ENCODE results near the gene MPIG6B.
"Not testable (repeated sequence)": the region's sequence is repeated elsewhere in the genome, so short reads cannot be mapped to it uniquely, and the experiment has no call there.

MPIG6B gene

GRCh38 chr6:31707701-31708100 lies 15.5 kb upstream of the MPIG6B start:
- Histone ChIP-seq H3K27me3 (ENCODE audit: insufficient read depth, low read length) (0 out of 2 replicates have a peak, but pooled peaks cover 9% of the 10 kb centered on the region), H3K4me2 (ENCODE audit: low read length) (no peak overlapping the region), H3K79me2 (ENCODE audit: insufficient read depth, low read length) (no peaks in the 10 kb centered on the region), H4K20me1 (ENCODE audit: insufficient read depth, low read length) (no peaks in the 10 kb centered on the region), H3K9ac (ENCODE audit: low read length) (no peak overlapping the region), H3K27ac (ENCODE audit: low read depth, low read length, poor library complexity, severe bottlenecking) (no peak overlapping the region), H3K9me3 (ENCODE audit: low read length) (no peaks in the 10 kb centered on the region), H3F3A (ENCODE audit: insufficient read depth, low read length) (no peaks in the 10 kb centered on the region), H3K4me3 (ENCODE audit: low read depth, low read length, poor library complexity, severe bottlenecking) (no peak overlapping the region), H3K36me3 (ENCODE audit: insufficient read depth, low read length) (no peaks in the 10 kb centered on the region), H3K4me1 (ENCODE audit: insufficient read depth, low read length, severe bottlenecking) (peaks cover 6% of the 10 kb centered on the region), H3K9me2 (ENCODE audit: low read depth, low read length) (no peaks in the 10 kb centered on the region), H2AFZ (ENCODE audit: low read length) (no peak overlapping the region)
- TF ChIP-seq EZH2 (IDR thresholded peaks at IDR 0.05; ENCODE audit: borderline replicate concordance, low read length), result no peak
- no peak for TF ChIP-seq CTCF (IDR thresholded peaks at IDR 0.05; ENCODE audit: low read length)

DNA sequence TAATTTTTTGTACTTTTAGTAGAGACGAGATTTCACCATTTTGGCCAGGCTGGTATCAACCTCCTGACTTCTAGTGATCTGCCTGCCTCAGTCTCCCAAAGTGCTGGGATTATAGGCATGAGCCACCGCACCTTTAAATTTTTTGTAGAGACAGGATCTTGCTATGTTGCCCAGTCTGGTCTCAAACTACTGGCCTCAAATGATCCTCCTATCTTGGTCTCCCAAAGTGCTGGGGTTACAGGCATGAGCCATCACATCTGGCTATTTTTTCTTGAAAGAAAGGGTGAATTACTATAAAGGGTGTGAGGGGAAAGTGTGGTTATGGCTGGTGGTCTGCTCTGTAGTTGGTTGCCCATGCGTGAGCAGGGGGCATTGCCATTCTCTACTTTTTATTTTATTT lies 14.9 kb upstream of the MPIG6B start:
- H3K36me3 ChIP-seq (ENCODE audit: insufficient read depth, low read length), result no peaks in the 10 kb centered on the region

DNA sequence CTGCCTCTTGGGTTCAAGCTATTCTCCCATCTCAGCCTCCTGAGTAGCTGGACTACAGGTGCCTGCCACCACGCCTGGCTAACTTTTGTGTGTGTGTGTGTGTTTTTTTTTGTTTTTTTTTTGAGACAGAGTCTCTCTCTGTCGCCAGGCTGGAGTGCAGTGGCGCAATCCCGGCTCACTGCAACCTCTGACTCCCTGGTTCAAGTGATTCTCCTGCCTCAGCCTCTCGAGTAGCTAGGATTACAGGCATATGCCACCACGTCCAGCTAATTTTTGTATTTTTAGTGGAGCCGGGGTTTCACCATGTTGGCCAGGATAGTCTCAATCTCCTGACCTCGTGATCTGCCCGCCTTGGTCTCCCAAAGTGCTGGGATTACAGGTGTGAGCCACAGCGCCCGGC lies 14.0 kb upstream of the MPIG6B start:
- H3K4me1 ChIP-seq (ENCODE audit: insufficient read depth, low read length, severe bottlenecking), result not testable (repeated sequence)

More for the DNA sequence above, 14.9 kb upstream of the MPIG6B start:
- Histone ChIP-seq H3K4me3 (ENCODE audit: low read depth, low read length, poor library complexity, severe bottlenecking) (no peak overlapping the region), H3K9me3 (ENCODE audit: low read length) (no peaks in the 10 kb centered on the region), H3K9ac (ENCODE audit: low read length) (no peak overlapping the region), H2AFZ (ENCODE audit: low read length) (no peak overlapping the region), H3K9me2 (ENCODE audit: low read depth, low read length) (no peaks in the 10 kb centered on the region), H4K20me1 (ENCODE audit: insufficient read depth, low read length) (no peaks in the 10 kb centered on the region), H3K4me1 (ENCODE audit: insufficient read depth, low read length, severe bottlenecking) (peaks cover 6% of the 10 kb centered on the region), H3K27ac (ENCODE audit: low read depth, low read length, poor library complexity, severe bottlenecking) (no peak overlapping the region), H3F3A (ENCODE audit: insufficient read depth, low read length) (no peaks in the 10 kb centered on the region), H3K4me2 (ENCODE audit: low read length) (no peak overlapping the region), H3K79me2 (ENCODE audit: insufficient read depth, low read length) (no peaks in the 10 kb centered on the region), H3K27me3 (ENCODE audit: insufficient read depth, low read length) (0 out of 2 replicates have a peak, but pooled peaks cover 10% of the 10 kb centered on the region)
- TF ChIP-seq EZH2 (IDR thresholded peaks at IDR 0.05; ENCODE audit: borderline replicate concordance, low read length) (no peak), CTCF (IDR thresholded peaks at IDR 0.05; ENCODE audit: low read length) (no peak)

DNA sequence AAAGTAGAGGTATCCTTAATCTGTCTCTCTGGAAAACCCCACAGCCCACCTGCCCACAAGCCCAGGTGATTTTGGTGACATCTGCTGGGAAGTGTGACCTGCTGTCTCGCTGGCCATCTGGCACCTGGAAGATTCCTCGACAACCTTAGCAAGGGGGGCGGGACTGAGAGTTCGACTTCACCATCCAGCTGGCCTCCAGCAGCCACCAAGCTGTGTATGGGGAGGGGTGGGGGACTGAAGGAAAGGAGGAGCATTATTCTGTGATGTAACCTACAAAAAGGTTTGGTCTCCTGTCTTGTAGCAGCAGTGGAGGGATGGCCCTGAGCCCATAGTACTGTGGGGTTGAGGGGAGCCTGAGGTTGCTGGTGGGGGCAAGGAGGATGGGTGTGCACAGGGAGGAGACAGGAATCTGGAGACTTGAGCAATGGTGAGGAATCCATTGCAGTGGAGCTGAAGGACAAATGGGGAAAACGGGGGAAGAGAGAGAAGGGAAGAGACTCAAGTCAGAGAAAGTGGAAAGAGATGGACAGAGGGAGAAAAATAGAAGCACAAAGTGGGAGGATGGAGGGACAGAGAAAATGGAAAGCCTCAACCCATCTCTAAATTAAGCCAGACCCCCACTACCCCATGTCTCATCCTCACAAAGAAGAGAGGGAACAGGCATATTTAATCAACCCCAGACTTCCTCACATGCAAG lies 12.5 kb upstream of the MPIG6B start:
- H3K4me3 ChIP-seq (ENCODE audit: low read depth, low read length, poor library complexity, severe bottlenecking), result no peak overlapping the region
- peaks cover 10% of the 10 kb centered on the region; the same call in 1 of the 2 replicates for H3K27me3 ChIP-seq (ENCODE audit: insufficient read depth, low read length)
- H3K4me2 ChIP-seq (ENCODE audit: low read length), result no peak overlapping the region
- no peaks in the 10 kb centered on the region for H3K36me3 ChIP-seq (ENCODE audit: insufficient read depth, low read length)
- no peak overlapping the region for H3K9ac ChIP-seq (ENCODE audit: low read length)
- H2AFZ ChIP-seq (ENCODE audit: low read length), result no peak overlapping the region
- H3K9me2 ChIP-seq (ENCODE audit: low read depth, low read length), result no peaks in the 10 kb centered on the region
- H3K4me1 ChIP-seq (ENCODE audit: insufficient read depth, low read length, severe bottlenecking), result no peaks in the 10 kb centered on the region
- no peak overlapping the region for H3K27ac ChIP-seq (ENCODE audit: low read depth, low read length, poor library complexity, severe bottlenecking)
- H3F3A ChIP-seq (ENCODE audit: insufficient read depth, low read length), result no peaks in the 10 kb centered on the region
- no peaks in the 10 kb centered on the region for H4K20me1 ChIP-seq (ENCODE audit: insufficient read depth, low read length)
- no peaks in the 10 kb centered on the region for H3K79me2 ChIP-seq (ENCODE audit: insufficient read depth, low read length)
- no peak for TF ChIP-seq CTCF (IDR thresholded peaks at IDR 0.05; ENCODE audit: low read length)
- no peak for TF ChIP-seq EZH2 (IDR thresholded peaks at IDR 0.05; ENCODE audit: borderline replicate concordance, low read length)
- H3K9me3 ChIP-seq (ENCODE audit: low read length), result no peaks in the 10 kb centered on the region

More for the DNA sequence above, 14.0 kb upstream of the MPIG6B start:
- not testable (repeated sequence) for H3K9me2 ChIP-seq (ENCODE audit: low read depth, low read length); H3K27ac ChIP-seq (ENCODE audit: low read depth, low read length, poor library complexity, severe bottlenecking); H3K9me3 ChIP-seq (ENCODE audit: low read length); H4K20me1 ChIP-seq (ENCODE audit: insufficient read depth, low read length); H3K36me3 ChIP-seq (ENCODE audit: insufficient read depth, low read length); H3K9ac ChIP-seq (ENCODE audit: low read length); H3K27me3 ChIP-seq (ENCODE audit: insufficient read depth, low read length); H2AFZ ChIP-seq (ENCODE audit: low read length); H3K79me2 ChIP-seq (ENCODE audit: insufficient read depth, low read length); H3K4me3 ChIP-seq (ENCODE audit: low read depth, low read length, poor library complexity, severe bottlenecking); H3F3A ChIP-seq (ENCODE audit: insufficient read depth, low read length); H3K4me2 ChIP-seq (ENCODE audit: low read length)
